Activated CD8-positive, alpha-beta memory T cell treated with anti-CD3 and anti-CD28 coated beads, Interleukin-2, amount 50 U/mL, for 24 hours (primary cell): ENCODE measurements around the gene RFX7.

Experiments used
- DNase-seq: peaks from one replicate; pipeline ENCODE4 v3.0.0-alpha.2; 2020; ENCODE audit errors: extremely low read depth

Gene RFX7

GRCh38 chr15:56126409-56126808, 117.3 kb downstream of the RFX7 start:
- no peak for DNase-seq

- DNase-seq: no peak
These were observed 119.3 kb downstream of the RFX7 start for GRCh38 chr15:56124391-56124790.

- no peak for DNase-seq
These were observed 137.8 kb downstream of the RFX7 start for GRCh38 chr15:56105855-56106254.

- DNase-seq: no peak
These were observed 141.2 kb downstream of the RFX7 start for GRCh38 chr15:56102441-56102840.

- DNase-seq: no peak
These were observed 144.4 kb downstream of the RFX7 start for GRCh38 chr15:56099311-56099710.

- no peak for DNase-seq
These were observed 145.3 kb downstream of the RFX7 start for GRCh38 chr15:56098195-56098863.

- DNase-seq: no peak
These were observed 148.3 kb downstream of the RFX7 start for GRCh38 chr15:56095406-56095805.

- DNase-seq: no peak
These were observed 149.5 kb downstream of the RFX7 start for GRCh38 chr15:56094171-56094570.

GRCh38 chr15:56088389-56088788, 155.3 kb downstream of the RFX7 start:
- DNase-seq: no peak

GRCh38 chr15:56086566-56086965, 157.1 kb downstream of the RFX7 start:
- no peak for DNase-seq

GRCh38 chr15:56082263-56082761, 161.4 kb downstream of the RFX7 start:
- no peak for DNase-seq

- DNase-seq: no peak
These were observed 166.6 kb downstream of the RFX7 start for GRCh38 chr15:56077081-56077480.

GRCh38 chr15:56076640-56077039, 167.0 kb downstream of the RFX7 start:
- no peak for DNase-seq

GRCh38 chr15:56074481-56075265, 169.0 kb downstream of the RFX7 start:
- DNase-seq: no peak

- DNase-seq: no peak
These were observed 179.5 kb downstream of the RFX7 start for GRCh38 chr15:56064152-56064551.

GRCh38 chr15:56059716-56060115, 184.0 kb downstream of the RFX7 start:
- DNase-seq: no peak

GRCh38 chr15:56058986-56059385, 184.7 kb downstream of the RFX7 start:
- DNase-seq: no peak

- no peak for DNase-seq
These were observed 187.1 kb downstream of the RFX7 start for GRCh38 chr15:56056626-56057025.

GRCh38 chr15:56053046-56053400, 190.7 kb downstream of the RFX7 start:
- no peak for DNase-seq

- DNase-seq: no peak
These were observed 191.2 kb downstream of the RFX7 start for GRCh38 chr15:56052395-56053045.

GRCh38 chr15:56051676-56052075, 192.0 kb downstream of the RFX7 start:
- no peak for DNase-seq

- DNase-seq: no peak
These were observed 194.1 kb downstream of the RFX7 start for GRCh38 chr15:56049577-56049976.

- DNase-seq: no peak
These were observed 196.3 kb downstream of the RFX7 start for GRCh38 chr15:56047354-56047753.
